Adrenal gland (tissue), 5 donors: ENCODE data around the gene SRBD1.

Source experiments
- CTCF ChIP-seq, 6 experiments: fragments of 450-650 bp in 4 of 6; fragments of 200-600 bp in 2 of 6; sonication (generic) in 1 of 6; IDR thresholded peaks; 1 replicate in 5 of 6; 2 replicates in 1 of 6; pipeline versions ENCODE4 v1.5.1 to v1.8.0; 2016 to 2021; ENCODE audit warnings: antibody characterized with exemption in 6 of 6, mild to moderate bottlenecking in 2 of 6, moderate library complexity in 1 of 6
- POLR2A ChIP-seq, 2 donors: fragments of 450-650 bp; IDR thresholded peaks; one replicate each; pipeline ENCODE4 v1.6.1; 2017; ENCODE audit warnings: antibody characterized with exemption in 2 of 2, mild to moderate bottlenecking in 2 of 2, moderate library complexity in 1 of 2
- donor health status: DM: no; HTN: no; CAD: no.

- no peak for TF ChIP-seq CTCF (IDR thresholded peaks at IDR 0.05)
- no peak for TF ChIP-seq POLR2A (IDR thresholded peaks at IDR 0.05)
These were observed 152.0 kb downstream of the SRBD1 start for GRCh38 chr2:45458909-45459563.
